ENCODE results near the gene ST7.
"Not testable (repeated sequence)": the region's sequence is repeated elsewhere in the genome, so short reads cannot be mapped to it uniquely, and the experiment has no call there.

The ST7 gene

GRCh38 chr7:117101026-117101425 lies 147.7 kb downstream of the ST7 start:
- Mint-ChIP-seq H3K27me3 (peaks cover 2% of the 10 kb centered on the region), H3K27ac (no peak overlapping the region), H3K4me3 (no peak overlapping the region), H3K4me1 (no peaks in the 10 kb centered on the region), H3K9me3 (no peaks in the 10 kb centered on the region), H3K36me3 (ENCODE audit: low read depth) (no peaks in the 10 kb centered on the region)
- no peak for DNase-seq
- ATAC-seq = no peak

GRCh38 chr7:117110480-117111315 lies 157.4 kb downstream of the ST7 start:
- peak; percentile 96 for ATAC-seq
- Mint-ChIP-seq H3K4me1 (peaks cover 51% of the 10 kb centered on the region), H3K9me3 (peaks cover 4% of the 10 kb centered on the region), H3K27ac (peak overlapping the region; percentile 89), H3K4me3 (peak overlapping the region; percentile 48), H3K36me3 (ENCODE audit: low read depth) (peaks cover 8% of the 10 kb centered on the region), H3K27me3 (peaks cover 2% of the 10 kb centered on the region)
- peak; percentile 45 for DNase-seq

DNA sequence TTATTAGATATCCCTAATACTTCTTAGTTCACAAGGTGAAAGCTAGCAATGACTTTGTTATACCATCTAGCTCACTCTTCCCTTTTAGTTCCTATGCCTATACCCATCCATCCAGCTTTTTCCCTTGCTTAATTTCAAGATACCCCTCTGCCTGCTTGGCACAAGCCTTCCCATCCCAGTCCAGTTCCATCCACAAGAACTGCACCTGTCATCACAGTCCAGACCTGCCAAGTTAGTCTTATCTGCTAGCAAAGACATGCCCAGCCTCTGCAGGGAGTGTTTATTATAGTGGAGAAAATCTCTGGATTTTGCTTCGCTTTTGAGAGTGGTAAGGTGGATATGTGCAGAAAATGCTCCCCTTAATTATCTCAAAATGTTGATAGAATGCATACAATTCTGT lies 158.2 kb downstream of the ST7 start:
- H3K4me1 Mint-ChIP-seq = peaks cover 51% of the 10 kb centered on the region
- peaks cover 4% of the 10 kb centered on the region for H3K9me3 Mint-ChIP-seq
- ATAC-seq (no peak), DNase-seq (no peak)
- peaks cover 2% of the 10 kb centered on the region for H3K27me3 Mint-ChIP-seq
- H3K36me3 Mint-ChIP-seq (ENCODE audit: low read depth) = peaks cover 8% of the 10 kb centered on the region
- peak overlapping the region; percentile 89 for H3K27ac Mint-ChIP-seq
- H3K4me3 Mint-ChIP-seq = no peak overlapping the region

DNA sequence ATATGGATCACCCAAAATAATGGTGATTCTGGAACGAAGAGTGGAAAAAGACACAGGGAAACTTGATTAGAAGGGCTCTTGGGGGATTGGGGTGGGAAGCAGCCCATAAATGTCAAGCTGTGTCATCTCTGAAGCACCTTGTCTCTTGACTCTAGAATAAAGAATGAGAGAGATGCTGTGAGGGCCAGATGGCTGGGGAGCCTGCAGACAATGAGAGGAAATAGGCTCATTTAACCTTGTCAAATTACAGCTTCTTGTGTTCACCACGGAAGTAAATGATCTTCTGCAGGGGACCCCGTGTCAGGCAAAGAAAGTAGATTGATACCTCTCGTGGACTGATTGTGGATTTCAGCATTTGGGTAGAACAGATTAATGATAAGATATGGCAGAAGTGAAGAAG lies 159.3 kb downstream of the ST7 start:
- Mint-ChIP-seq H3K27ac (no peak overlapping the region), H3K4me3 (no peak overlapping the region), H3K27me3 (peaks cover 2% of the 10 kb centered on the region), H3K36me3 (ENCODE audit: low read depth) (peaks cover 8% of the 10 kb centered on the region), H3K4me1 (peaks cover 51% of the 10 kb centered on the region), H3K9me3 (peaks cover 4% of the 10 kb centered on the region)
- ATAC-seq (no peak), DNase-seq (no peak)

DNA sequence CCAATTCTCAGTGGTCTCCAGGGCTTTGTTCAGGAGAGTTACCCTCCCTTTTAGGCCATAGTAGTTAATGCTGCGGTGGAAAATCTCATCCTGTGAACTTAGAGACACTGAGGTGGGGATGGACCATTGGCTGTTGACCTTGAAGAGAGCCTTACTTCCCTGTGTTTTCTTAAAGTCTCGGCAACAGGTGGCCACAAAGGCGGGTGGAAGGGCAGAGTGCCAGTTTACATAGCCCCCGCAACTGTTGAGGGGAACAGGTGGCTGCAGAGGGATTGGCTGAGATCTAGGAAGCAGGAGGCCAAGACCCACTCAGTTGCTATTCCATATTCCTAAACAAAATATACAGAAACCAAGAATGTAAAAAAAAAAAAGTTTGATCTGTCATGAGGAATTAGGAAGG lies 160.6 kb downstream of the ST7 start:
- Mint-ChIP-seq H3K4me3 (no peak overlapping the region), H3K4me1 (peaks cover 42% of the 10 kb centered on the region), H3K27me3 (peaks cover 4% of the 10 kb centered on the region), H3K36me3 (ENCODE audit: low read depth) (peaks cover 3% of the 10 kb centered on the region), H3K9me3 (peaks cover 4% of the 10 kb centered on the region), H3K27ac (no peak overlapping the region)
- no peak for DNase-seq
- ATAC-seq = no peak

- no peaks in the 10 kb centered on the region for H3K36me3 Mint-ChIP-seq (ENCODE audit: low read depth)
- peaks cover 38% of the 10 kb centered on the region for H3K4me1 Mint-ChIP-seq
- DNase-seq (no peak), ATAC-seq (no peak)
- H3K27me3 Mint-ChIP-seq = peaks cover 4% of the 10 kb centered on the region
- H3K4me3 Mint-ChIP-seq = no peak overlapping the region
- no peak overlapping the region for H3K27ac Mint-ChIP-seq
- no peaks in the 10 kb centered on the region for H3K9me3 Mint-ChIP-seq
Measured at GRCh38 chr7:117114272-117114671, 161.0 kb downstream of the ST7 start.

GRCh38 chr7:117116211-117116610 lies 162.9 kb downstream of the ST7 start:
- Mint-ChIP-seq H3K9me3 (no peaks in the 10 kb centered on the region), H3K4me3 (no peak overlapping the region)

DNA sequence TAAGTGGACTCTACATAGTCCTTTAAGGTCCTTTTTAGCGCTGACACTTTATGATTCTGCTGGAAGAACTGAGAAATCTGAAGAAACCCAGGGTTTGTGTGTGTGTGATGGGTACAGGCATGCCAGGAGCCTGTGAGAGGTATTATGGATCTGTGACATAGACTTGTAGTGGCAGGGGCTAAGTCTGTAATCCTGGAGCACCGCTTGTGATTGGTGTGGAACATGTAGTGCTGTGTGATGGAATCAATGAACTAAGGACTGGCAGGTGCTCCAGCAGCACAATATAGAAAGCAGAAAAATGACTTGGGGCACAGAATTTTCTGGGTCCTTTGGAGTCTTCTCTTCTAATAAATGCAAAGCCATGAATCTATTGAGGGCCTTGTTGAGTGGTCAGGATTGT lies 163.9 kb downstream of the ST7 start:
- Mint-ChIP-seq H3K27ac (no peak overlapping the region), H3K4me1 (peaks cover 14% of the 10 kb centered on the region), H3K9me3 (no peaks in the 10 kb centered on the region), H3K36me3 (ENCODE audit: low read depth) (no peaks in the 10 kb centered on the region), H3K4me3 (no peak overlapping the region), H3K27me3 (peaks cover 4% of the 10 kb centered on the region)
- ATAC-seq (no peak), DNase-seq (no peak)

More at GRCh38 chr7:117116211-117116610, 162.9 kb downstream of the ST7 start:
- peaks cover 4% of the 10 kb centered on the region for H3K27me3 Mint-ChIP-seq
- DNase-seq = no peak
- peaks cover 18% of the 10 kb centered on the region for H3K4me1 Mint-ChIP-seq
- no peak for ATAC-seq
- H3K36me3 Mint-ChIP-seq (ENCODE audit: low read depth) = no peaks in the 10 kb centered on the region
- no peak overlapping the region for H3K27ac Mint-ChIP-seq

DNA sequence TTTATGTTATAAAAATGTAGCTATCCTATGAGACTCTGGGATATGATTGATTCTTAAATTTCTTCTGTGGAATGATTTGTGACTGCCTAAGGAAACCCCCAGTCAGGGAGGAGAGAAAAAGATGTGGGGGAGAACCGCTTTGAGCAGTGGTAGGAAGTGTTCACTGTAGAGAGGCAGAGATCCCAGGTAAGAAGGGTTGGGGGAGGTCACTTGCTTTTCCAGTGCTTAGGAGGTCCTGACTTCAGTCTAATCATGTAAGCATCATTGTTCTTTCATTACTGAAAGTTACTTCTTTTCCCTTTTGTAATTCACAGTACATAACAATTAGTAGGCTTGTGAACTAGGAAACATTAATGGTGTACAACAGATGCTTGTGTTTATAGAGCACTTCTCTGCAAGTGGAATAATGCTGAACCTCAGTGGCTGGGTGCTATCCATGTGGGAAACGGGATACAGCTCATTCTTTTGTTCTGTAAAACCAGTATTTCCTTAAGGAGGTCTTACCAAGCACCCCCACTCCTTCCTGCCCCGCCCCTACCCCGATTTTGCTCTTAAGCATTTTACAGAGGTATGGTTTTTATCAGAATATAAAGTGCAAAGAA lies 165.4 kb downstream of the ST7 start:
- DNase-seq (no peak), ATAC-seq (no peak)
- Mint-ChIP-seq H3K9me3 (no peaks in the 10 kb centered on the region), H3K36me3 (ENCODE audit: low read depth) (no peaks in the 10 kb centered on the region), H3K4me3 (no peak overlapping the region), H3K27ac (no peak overlapping the region), H3K27me3 (peaks cover 2% of the 10 kb centered on the region), H3K4me1 (peaks cover 13% of the 10 kb centered on the region)

- no peak overlapping the region for H3K4me3 Mint-ChIP-seq
Measured at GRCh38 chr7:117119192-117119924, 166.1 kb downstream of the ST7 start.

DNA sequence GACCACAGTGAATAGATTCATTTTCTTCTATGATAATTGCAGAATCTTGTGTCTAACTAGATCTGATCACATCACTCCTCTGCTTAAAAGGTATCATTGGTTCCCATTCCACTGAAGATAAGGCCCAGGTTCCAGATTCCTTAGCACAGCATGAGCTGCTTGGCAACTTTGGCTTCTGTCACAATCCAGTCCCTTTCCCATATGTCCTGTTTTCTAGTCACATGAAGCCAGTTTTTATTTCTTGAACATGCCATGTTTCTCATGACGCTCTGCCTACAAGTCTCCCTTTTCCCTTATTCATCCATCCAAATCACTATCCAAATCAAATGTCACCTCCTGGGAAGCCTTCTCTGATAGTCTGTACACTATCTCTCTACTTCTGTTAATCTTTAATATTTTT lies 167.0 kb downstream of the ST7 start:
- DNase-seq; H3K36me3 Mint-ChIP-seq (ENCODE audit: low read depth); H3K9me3 Mint-ChIP-seq; H3K27ac Mint-ChIP-seq; H3K4me3 Mint-ChIP-seq; H3K27me3 Mint-ChIP-seq; ATAC-seq: not testable (repeated sequence)
- peaks cover 16% of the 10 kb centered on the region for H3K4me1 Mint-ChIP-seq

More at GRCh38 chr7:117119192-117119924, 166.1 kb downstream of the ST7 start:
- H3K4me1 Mint-ChIP-seq = peaks cover 10% of the 10 kb centered on the region
- DNase-seq = peak; percentile 85
- H3K27ac Mint-ChIP-seq = no peak overlapping the region
- no peaks in the 10 kb centered on the region for H3K36me3 Mint-ChIP-seq (ENCODE audit: low read depth)
- no peak for ATAC-seq
- H3K27me3 Mint-ChIP-seq = peaks cover 2% of the 10 kb centered on the region
- H3K9me3 Mint-ChIP-seq = no peaks in the 10 kb centered on the region

DNA sequence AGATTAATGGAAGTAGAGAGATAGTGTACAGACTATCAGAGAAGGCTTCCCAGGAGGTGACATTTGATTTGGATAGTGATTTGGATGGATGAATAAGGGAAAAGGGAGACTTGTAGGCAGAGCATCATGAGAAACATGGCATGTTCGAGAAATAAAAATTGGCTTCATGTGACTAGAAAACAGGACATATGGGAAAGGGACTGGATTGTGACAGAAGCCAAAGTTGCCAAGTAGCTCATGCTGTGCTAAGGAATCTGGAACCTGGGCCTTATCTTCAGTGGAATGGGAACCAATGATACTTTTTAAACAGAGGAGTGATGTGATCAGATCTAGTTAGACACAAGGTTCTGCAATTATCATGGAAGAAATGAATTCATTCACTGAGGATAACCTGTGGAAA lies 168.7 kb downstream of the ST7 start:
- H3K27ac Mint-ChIP-seq; H3K36me3 Mint-ChIP-seq (ENCODE audit: low read depth); DNase-seq; H3K9me3 Mint-ChIP-seq; H3K4me3 Mint-ChIP-seq; H3K27me3 Mint-ChIP-seq; ATAC-seq: not testable (repeated sequence)
- peaks cover 16% of the 10 kb centered on the region for H3K4me1 Mint-ChIP-seq

DNA sequence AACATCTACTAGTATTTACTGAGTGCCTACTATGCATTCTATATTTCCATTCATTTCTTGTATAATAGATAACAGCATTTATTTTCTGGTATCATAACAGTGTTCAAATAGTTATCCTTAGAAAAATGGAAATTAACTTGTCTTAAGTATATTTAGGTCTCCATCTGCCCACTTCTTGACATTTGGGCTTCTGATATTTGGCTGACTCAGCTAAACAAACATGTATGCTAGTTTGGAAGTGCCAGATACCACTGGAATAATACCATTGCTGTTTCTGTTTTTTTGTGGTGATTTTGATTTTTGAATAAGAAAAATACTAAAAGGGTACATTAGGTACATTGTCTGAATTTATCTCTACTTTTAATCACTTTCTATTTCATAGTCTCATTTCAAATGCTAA lies 169.2 kb downstream of the ST7 start:
- ATAC-seq = no peak
- Mint-ChIP-seq H3K9me3 (no peaks in the 10 kb centered on the region), H3K27me3 (peaks cover 2% of the 10 kb centered on the region), H3K4me1 (peaks cover 16% of the 10 kb centered on the region), H3K27ac (no peak overlapping the region), H3K36me3 (ENCODE audit: low read depth) (no peaks in the 10 kb centered on the region), H3K4me3 (no peak overlapping the region)
- DNase-seq = no peak

- DNase-seq (no peak), ATAC-seq (no peak)
- Mint-ChIP-seq H3K9me3 (no peaks in the 10 kb centered on the region), H3K27me3 (peaks cover 1% of the 10 kb centered on the region), H3K4me3 (no peak overlapping the region), H3K4me1 (peaks cover 16% of the 10 kb centered on the region), H3K36me3 (ENCODE audit: low read depth) (no peaks in the 10 kb centered on the region), H3K27ac (no peak overlapping the region)
Measured at GRCh38 chr7:117123311-117123926, 170.1 kb downstream of the ST7 start.
